Upper lobe of right lung (tissue), 1 donor: ENCODE results near the gene ACCS. TPM values are rescaled to one million over a fixed set of nuclear protein-coding genes. Genes with fewer than 3 reads are reported as not detected.
A peak's percentile ranks its signal among the peaks of the same experiment; 100 is the strongest.

Source experiments
- ATAC-seq: fragments of 200-7000 bp; cut with Tn5 transposase; one replicate; pipeline ENCODE4 v1.9.1; 2020; ENCODE audit warnings: mild to moderate bottlenecking, moderate library complexity
- DNase-seq: peaks from one replicate; pipeline ENCODE4 v3.0.0-alpha.2; 2020
- H3K27ac ChIP-seq: fragments of 200-600 bp; one replicate; pipeline ENCODE4 v1.8.0; 2022
- H3K27me3 ChIP-seq: fragments of 200-600 bp; one replicate; pipeline ENCODE4 v1.8.0; 2022; ENCODE audit warnings: mild to moderate bottlenecking
- H3K36me3 ChIP-seq: fragments of 200-600 bp; one replicate; pipeline ENCODE4 v1.8.0; 2022
- H3K4me1 ChIP-seq: fragments of 200-600 bp; one replicate; pipeline ENCODE4 v1.8.0; 2022
- H3K4me3 ChIP-seq: fragments of 200-600 bp; one replicate; pipeline ENCODE4 v1.8.0; 2022; ENCODE audit warnings: mild to moderate bottlenecking
- H3K9me3 ChIP-seq: fragments of 200-600 bp; one replicate; pipeline ENCODE4 v1.8.0; 2022
- intact Hi-C: fragments of 100-400 bp; cut with DNase I; formaldehyde crosslinking; loops from one replicate; pipeline ENCODE4 v1.11.0; 2022
- total RNA-seq: library from RNA; stranded (reverse); fragmentation: NEBNext Ultra II Directional; extraction: Animal tissue kit (Norgen Biotek cat#: 25700); gene quantifications from one replicate; pipeline ENCODE4 v1.2.1, GENCODE V29; 2021
- TF ChIP-seq, protein P1 (sequence below): fragments of 200-600 bp; IDR thresholded peaks from one replicate; pipeline ENCODE4 v1.8.0; 2022; ENCODE audit warnings: antibody characterized with exemption
- donor health status: DM: no; HTN: yes; CAD: no; lungs with severe emphysema.

ACCS gene
- total RNA-seq, 1 donor from 2014 or later = 32.2 TPM

DNA sequence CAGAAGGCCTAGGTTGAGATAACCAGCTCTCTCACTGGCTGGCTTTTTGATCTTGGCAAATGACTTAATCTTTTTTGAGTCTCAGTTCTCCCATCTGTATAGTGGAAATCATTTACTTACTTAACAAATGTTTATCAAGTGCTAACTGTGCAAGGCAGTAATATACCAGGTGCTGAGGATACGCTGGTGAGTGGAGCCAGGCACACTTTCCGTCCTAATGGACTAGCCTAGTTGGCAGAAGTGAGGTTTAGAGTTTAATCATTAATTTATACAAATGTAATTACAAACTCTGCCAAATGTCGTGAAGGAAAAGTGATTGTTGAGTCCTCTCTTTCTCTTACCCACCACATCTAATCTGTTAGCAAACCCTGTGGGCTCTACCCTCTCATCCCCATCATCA lies 62.7 kb downstream of the ACCS start:
- Histone ChIP-seq H3K4me3 (no peak overlapping the region), H3K27me3 (no peaks in the 10 kb centered on the region), H3K27ac (no peak overlapping the region), H3K9me3 (no peaks in the 10 kb centered on the region), H3K4me1 (no peaks in the 10 kb centered on the region), H3K36me3 (peaks cover 81% of the 10 kb centered on the region)
- TF ChIP-seq, protein P1, sequence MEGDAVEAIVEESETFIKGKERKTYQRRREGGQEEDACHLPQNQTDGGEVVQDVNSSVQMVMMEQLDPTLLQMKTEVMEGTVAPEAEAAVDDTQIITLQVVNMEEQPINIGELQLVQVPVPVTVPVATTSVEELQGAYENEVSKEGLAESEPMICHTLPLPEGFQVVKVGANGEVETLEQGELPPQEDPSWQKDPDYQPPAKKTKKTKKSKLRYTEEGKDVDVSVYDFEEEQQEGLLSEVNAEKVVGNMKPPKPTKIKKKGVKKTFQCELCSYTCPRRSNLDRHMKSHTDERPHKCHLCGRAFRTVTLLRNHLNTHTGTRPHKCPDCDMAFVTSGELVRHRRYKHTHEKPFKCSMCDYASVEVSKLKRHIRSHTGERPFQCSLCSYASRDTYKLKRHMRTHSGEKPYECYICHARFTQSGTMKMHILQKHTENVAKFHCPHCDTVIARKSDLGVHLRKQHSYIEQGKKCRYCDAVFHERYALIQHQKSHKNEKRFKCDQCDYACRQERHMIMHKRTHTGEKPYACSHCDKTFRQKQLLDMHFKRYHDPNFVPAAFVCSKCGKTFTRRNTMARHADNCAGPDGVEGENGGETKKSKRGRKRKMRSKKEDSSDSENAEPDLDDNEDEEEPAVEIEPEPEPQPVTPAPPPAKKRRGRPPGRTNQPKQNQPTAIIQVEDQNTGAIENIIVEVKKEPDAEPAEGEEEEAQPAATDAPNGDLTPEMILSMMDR = no peak
- ATAC-seq (no peak), DNase-seq (no peak)
- intact Hi-C loops = no loop called here

DNA sequence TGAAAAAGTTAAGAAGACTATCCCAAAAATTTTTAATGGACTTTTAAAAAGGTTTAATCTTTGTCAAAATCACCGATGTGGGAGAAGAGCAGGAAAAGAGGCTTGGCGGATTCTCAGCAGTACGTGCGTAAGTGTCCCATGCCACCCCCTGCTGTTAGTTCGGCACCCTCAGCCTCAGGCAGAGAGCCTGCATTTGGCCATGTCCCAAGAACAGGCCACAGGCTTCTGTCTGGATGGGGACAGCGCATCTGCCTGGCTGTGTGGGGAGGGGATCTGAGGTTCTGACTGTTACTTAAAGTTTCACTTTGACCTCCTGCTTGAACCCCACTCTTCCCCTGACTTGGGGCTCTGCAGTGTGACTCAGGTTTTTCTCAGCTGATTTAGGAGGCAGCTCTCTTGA lies 64.7 kb downstream of the ACCS start:
- H3K27me3 ChIP-seq = no peaks in the 10 kb centered on the region
- no peak for DNase-seq
- TF ChIP-seq, protein P1 = no peak
- no peak overlapping the region for H3K4me3 ChIP-seq
- peaks cover 81% of the 10 kb centered on the region for H3K36me3 ChIP-seq
- no peaks in the 10 kb centered on the region for H3K4me1 ChIP-seq
- intact Hi-C loops = no loop called here
- H3K27ac ChIP-seq = no peak overlapping the region
- no peaks in the 10 kb centered on the region for H3K9me3 ChIP-seq
- ATAC-seq = no peak

DNA sequence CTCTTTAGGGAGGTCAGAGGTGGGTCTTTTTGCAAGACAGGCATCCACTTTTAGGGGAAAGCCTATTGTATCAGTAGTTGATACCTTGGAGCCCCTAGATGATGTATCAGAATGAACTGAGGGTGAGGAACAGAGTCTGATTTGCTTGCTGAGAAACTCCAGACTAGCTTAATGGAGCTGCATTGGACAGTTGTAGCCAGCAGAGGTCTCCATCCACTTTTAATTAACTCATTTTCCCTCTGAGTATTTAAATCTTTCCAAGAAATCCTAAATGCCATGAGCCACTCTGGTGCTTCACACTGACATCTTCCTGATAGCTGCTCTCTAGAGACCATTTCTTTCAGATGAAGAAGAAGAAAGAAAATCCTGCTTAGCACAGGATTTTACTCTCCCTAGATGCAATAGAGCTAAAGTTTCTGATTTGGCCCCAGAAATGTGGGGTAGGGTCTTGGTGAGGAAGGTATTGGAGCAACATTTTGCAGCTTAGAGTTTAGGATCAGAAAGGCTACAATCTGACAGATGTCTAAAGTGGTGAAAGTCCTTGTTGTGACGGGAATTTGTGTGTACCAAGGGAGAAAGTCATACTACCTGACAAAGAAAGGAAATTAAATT lies 67.4 kb downstream of the ACCS start:
- Histone ChIP-seq H3K4me1 (no peaks in the 10 kb centered on the region), H3K4me3 (no peak overlapping the region), H3K9me3 (no peaks in the 10 kb centered on the region), H3K36me3 (peaks cover 68% of the 10 kb centered on the region), H3K27me3 (no peaks in the 10 kb centered on the region), H3K27ac (no peak overlapping the region)
- intact Hi-C loops = no loop called here
- ATAC-seq (no peak), DNase-seq (no peak)
- TF ChIP-seq, protein P1 = peak; percentile 47

Other genes with a start within 250 kb of the ACCS start
- 27.7 TPM for gene ALKBH3, start 185.4 kb upstream of the ACCS start, total RNA-seq
- gene C11orf96, start 123.6 kb upstream of the ACCS start, total RNA-seq = 139 TPM
- gene ACCSL, start 18.3 kb upstream of the ACCS start, total RNA-seq = not detected
- gene EXT2, start 29.4 kb downstream of the ACCS start, total RNA-seq = 61.2 TPM
- not detected for gene ALX4, start 243.9 kb downstream of the ACCS start, total RNA-seq